Measurements from ENCODE around the gene SLC35F3.

GRCh38 chr1:233865902-233866301 is 38.6 kb upstream of the SLC35F3 start:
- TF ChIP-seq, protein P1, sequence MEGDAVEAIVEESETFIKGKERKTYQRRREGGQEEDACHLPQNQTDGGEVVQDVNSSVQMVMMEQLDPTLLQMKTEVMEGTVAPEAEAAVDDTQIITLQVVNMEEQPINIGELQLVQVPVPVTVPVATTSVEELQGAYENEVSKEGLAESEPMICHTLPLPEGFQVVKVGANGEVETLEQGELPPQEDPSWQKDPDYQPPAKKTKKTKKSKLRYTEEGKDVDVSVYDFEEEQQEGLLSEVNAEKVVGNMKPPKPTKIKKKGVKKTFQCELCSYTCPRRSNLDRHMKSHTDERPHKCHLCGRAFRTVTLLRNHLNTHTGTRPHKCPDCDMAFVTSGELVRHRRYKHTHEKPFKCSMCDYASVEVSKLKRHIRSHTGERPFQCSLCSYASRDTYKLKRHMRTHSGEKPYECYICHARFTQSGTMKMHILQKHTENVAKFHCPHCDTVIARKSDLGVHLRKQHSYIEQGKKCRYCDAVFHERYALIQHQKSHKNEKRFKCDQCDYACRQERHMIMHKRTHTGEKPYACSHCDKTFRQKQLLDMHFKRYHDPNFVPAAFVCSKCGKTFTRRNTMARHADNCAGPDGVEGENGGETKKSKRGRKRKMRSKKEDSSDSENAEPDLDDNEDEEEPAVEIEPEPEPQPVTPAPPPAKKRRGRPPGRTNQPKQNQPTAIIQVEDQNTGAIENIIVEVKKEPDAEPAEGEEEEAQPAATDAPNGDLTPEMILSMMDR (conservative IDR thresholded peaks at IDR 0.05; ENCODE audit: low read depth, low read length): no peak
- no peak for TF ChIP-seq EZH2 (IDR thresholded peaks at IDR 0.05; ENCODE audit: borderline replicate concordance, low read depth, low read length, poor library complexity, severe bottlenecking)
